22Rv1 (cell line): ENCODE measurements around the gene EVI5.

Experiments
- ZFX ChIP-seq: fragments of 450-650 bp; IDR thresholded peaks from 2 replicates; pipeline ENCODE4 v1.6.1; 2017; ENCODE audit warnings: antibody characterized with exemption, borderline replicate concordance
- TF ChIP-seq, protein P1 (sequence below): fragments of 450-650 bp; IDR thresholded peaks from 2 replicates; pipeline ENCODE4 v1.5.1; 2017; ENCODE audit warnings: mild to moderate bottlenecking

DNA sequence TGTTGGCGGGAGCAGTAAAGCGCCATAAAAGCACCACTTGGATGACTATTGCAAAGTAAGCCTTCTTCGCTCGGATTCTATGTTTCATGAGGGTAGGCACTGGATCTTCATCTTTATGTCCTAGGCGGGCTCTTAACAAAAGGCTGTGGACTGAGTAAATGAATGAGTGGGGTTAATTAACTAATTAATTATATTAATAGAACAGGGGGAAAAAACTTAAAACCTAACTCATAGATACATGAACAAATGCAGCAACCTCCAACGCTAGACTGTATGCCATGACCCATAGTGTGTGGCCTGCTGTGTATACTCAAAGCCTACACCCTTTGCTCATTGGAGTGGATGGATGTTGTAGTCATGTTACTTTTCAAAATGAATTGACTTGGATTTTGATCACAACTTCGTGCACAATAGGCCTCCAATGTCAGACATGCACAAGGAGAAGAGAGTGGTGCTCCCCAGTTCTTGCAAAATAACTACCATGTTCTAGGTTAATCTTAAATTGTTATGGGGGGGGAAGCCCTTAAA is 297.8 kb downstream of the EVI5 start:
- TF ChIP-seq, protein P1, sequence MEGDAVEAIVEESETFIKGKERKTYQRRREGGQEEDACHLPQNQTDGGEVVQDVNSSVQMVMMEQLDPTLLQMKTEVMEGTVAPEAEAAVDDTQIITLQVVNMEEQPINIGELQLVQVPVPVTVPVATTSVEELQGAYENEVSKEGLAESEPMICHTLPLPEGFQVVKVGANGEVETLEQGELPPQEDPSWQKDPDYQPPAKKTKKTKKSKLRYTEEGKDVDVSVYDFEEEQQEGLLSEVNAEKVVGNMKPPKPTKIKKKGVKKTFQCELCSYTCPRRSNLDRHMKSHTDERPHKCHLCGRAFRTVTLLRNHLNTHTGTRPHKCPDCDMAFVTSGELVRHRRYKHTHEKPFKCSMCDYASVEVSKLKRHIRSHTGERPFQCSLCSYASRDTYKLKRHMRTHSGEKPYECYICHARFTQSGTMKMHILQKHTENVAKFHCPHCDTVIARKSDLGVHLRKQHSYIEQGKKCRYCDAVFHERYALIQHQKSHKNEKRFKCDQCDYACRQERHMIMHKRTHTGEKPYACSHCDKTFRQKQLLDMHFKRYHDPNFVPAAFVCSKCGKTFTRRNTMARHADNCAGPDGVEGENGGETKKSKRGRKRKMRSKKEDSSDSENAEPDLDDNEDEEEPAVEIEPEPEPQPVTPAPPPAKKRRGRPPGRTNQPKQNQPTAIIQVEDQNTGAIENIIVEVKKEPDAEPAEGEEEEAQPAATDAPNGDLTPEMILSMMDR = no peak
- no peak for TF ChIP-seq ZFX
